HepG2 (cell line): ENCODE results near the gene SMAD6. TPM values are rescaled to one million over a fixed set of nuclear protein-coding genes. Genes with fewer than 3 reads are reported as not detected.
A peak's percentile ranks its signal among the peaks of the same experiment; 100 is the strongest.

Source experiments
- ARNT2 ChIP-seq: sonication (generic); formaldehyde crosslinking; IDR thresholded peaks from 2 replicates; pipeline ENCODE4 v1.8.0; 2022; ENCODE audit warnings: mild to moderate bottlenecking, low read depth, missing genetic modification reagents, moderate library complexity
- ETV5 ChIP-seq: IDR thresholded peaks from 2 replicates; pipeline ENCODE4 v1.6.1; 2018; ENCODE audit warnings: missing biosample characterization, missing genetic modification reagents, inconsistent platforms, borderline replicate concordance
- HNRNPL ChIP-seq: fragments of 200-400 bp; formaldehyde crosslinking; IDR thresholded peaks from 2 replicates; pipeline ENCODE4 v1.6.1; 2017; ENCODE audit warnings: mild to moderate bottlenecking, low read depth, low read length
- NR2F6 ChIP-seq, 2 experiments: IDR thresholded peaks; 2 replicates each; pipeline ENCODE4 v1.6.1; 2016; ENCODE audit warnings: antibody characterized with exemption in 1 of 2, mild to moderate bottlenecking in 1 of 2
- RBM39 ChIP-seq: fragments of 200-400 bp; formaldehyde crosslinking; IDR thresholded peaks from one replicate; pipeline ENCODE4 v1.6.1; 2018; ENCODE audit warnings: antibody characterized with exemption, mild to moderate bottlenecking, low read depth, low read length; ENCODE audit not compliant: poor library complexity, severe bottlenecking
- REPIN1 ChIP-seq: sonication (generic); formaldehyde crosslinking; IDR thresholded peaks from 2 replicates; pipeline ENCODE4 v1.8.0; 2022; ENCODE audit warnings: missing genetic modification reagents, low read depth, mild to moderate bottlenecking, borderline replicate concordance
- RFXAP ChIP-seq: sonication (generic); formaldehyde crosslinking; IDR thresholded peaks from 2 replicates; pipeline ENCODE4 v1.4.0; 2020; ENCODE audit warnings: missing genetic modification reagents, borderline replicate concordance
- ZBTB20 ChIP-seq: sonication (generic); formaldehyde crosslinking; IDR thresholded peaks from 2 replicates; pipeline ENCODE4 v1.8.1; 2023; ENCODE audit warnings: missing genetic modification reagents, low read depth, mild to moderate bottlenecking, borderline replicate concordance
- ZFX ChIP-seq: sonication (generic); formaldehyde crosslinking; IDR thresholded peaks from 2 replicates; pipeline ENCODE4 v1.4.0; 2020; ENCODE audit warnings: mild to moderate bottlenecking, low read depth, missing genetic modification reagents, moderate library complexity
- ZMYM3 ChIP-seq: sonication (generic); formaldehyde crosslinking; IDR thresholded peaks from 2 replicates; pipeline ENCODE4 v1.5.1; 2020; ENCODE audit warnings: mild to moderate bottlenecking, missing genetic modification reagents
- ZNF557 ChIP-seq: sonication (generic); formaldehyde crosslinking; IDR thresholded peaks from 2 replicates; pipeline ENCODE4 v1.4.0; 2020; ENCODE audit warnings: missing genetic modification reagents
- polyA plus RNA-seq, 8 experiments: library from polyadenylated mRNA; depleted of rRNA in 3 of 8; stranded (reverse) in 7 of 8; unstranded in 1 of 8; fragments of >200 nt; fragmentation: Illumina TruSeq in 4 of 8; extraction: Trizol in 4 of 8; gene quantifications; 2 replicates each; pipeline versions ENCODE4 v1.2.1 to v1.2.3, GENCODE V29; 2011 to 2016; ENCODE audit warnings: low read depth in 4 of 8, missing spikeins in 1 of 8, mixed read lengths in 1 of 8; ENCODE audit not compliant: insufficient read depth in 1 of 8
- total RNA-seq, 5 experiments: library from RNA; depleted of rRNA; stranded (reverse); fragments of >200 nt; fragmentation: Illumina TruSeq; extraction: Trizol; gene quantifications; 2 replicates each; pipeline ENCODE4 v1.2.3, GENCODE V29; 2016; ENCODE audit warnings: low read depth in 1 of 5
- TF ChIP-seq, protein P1 (sequence below): sonication (generic); formaldehyde crosslinking; IDR thresholded peaks from 2 replicates; pipeline ENCODE4 v1.5.1; 2020; ENCODE audit warnings: mild to moderate bottlenecking, missing genetic modification reagents, moderate library complexity
- TF ChIP-seq, protein P2 (sequence below): sonication (generic); formaldehyde crosslinking; IDR thresholded peaks from 2 replicates; pipeline ENCODE4 v1.9.0; 2021; ENCODE audit warnings: missing genetic modification reagents, mild to moderate bottlenecking, borderline replicate concordance
- TF ChIP-seq, protein P3 (sequence below): sonication (generic); formaldehyde crosslinking; IDR thresholded peaks from 2 replicates; pipeline ENCODE4 v1.4.0; 2020; ENCODE audit warnings: missing genetic modification reagents
- TF ChIP-seq, protein P4 (sequence below): sonication (generic); formaldehyde crosslinking; IDR thresholded peaks from 2 replicates; pipeline ENCODE4 v1.4.0; 2020; ENCODE audit warnings: low read depth, missing genetic modification reagents

The SMAD6 gene
- total and polyA plus RNA-seq, 2 of the 13 experiments (the other 11 are each of a cell fraction or from before 2014, with no cell fraction given) = 3.3 to 4.4 TPM

DNA sequence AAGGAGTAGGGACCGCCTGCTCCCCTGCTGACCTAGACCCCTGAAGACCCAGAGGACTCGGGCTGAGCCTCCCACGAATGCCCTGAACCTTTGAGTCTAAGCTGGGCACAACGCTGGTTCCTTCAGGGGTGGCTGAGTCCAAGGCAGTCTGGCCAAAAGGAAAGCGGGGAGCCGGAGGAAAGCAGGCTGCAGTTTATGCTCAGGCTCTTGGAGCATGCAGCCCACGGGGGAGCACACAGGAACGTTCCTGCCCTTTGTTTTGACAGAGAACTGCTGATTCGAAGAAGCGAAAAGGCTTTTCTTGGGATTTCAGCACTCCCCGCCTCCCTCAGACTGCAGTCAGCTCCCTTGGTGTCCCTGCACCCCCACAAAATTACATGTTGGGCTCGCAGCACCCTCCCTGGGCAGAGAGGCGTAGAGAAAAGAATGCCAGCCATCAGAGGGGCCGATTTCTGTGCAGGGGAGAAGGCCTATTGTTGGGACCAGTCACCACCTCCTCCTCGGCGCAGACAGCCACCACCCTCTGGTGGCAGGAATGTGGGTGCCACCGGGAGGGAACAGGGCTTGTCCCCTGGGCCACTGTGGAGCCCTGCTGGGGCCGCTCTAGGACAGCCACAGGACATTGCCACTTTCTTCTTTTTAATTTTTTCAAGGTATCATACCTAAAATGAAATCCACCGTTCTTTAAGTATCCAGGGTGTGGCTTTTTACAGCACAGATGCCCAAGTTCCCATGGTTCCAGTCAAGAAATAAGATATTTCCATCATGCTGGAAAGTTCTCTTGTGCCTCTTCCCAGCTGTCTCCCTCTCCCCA, 72.2 kb downstream of the SMAD6 start (continued):
- TF ChIP-seq RFXAP (CRISPR knock-in tag) = peak; percentile 40; the same call in 1 of the 2 replicates
- TF ChIP-seq REPIN1 (CRISPR knock-in tag) = peak; percentile 53; the same call in 1 of the 2 replicates
- TF ChIP-seq, protein P1, sequence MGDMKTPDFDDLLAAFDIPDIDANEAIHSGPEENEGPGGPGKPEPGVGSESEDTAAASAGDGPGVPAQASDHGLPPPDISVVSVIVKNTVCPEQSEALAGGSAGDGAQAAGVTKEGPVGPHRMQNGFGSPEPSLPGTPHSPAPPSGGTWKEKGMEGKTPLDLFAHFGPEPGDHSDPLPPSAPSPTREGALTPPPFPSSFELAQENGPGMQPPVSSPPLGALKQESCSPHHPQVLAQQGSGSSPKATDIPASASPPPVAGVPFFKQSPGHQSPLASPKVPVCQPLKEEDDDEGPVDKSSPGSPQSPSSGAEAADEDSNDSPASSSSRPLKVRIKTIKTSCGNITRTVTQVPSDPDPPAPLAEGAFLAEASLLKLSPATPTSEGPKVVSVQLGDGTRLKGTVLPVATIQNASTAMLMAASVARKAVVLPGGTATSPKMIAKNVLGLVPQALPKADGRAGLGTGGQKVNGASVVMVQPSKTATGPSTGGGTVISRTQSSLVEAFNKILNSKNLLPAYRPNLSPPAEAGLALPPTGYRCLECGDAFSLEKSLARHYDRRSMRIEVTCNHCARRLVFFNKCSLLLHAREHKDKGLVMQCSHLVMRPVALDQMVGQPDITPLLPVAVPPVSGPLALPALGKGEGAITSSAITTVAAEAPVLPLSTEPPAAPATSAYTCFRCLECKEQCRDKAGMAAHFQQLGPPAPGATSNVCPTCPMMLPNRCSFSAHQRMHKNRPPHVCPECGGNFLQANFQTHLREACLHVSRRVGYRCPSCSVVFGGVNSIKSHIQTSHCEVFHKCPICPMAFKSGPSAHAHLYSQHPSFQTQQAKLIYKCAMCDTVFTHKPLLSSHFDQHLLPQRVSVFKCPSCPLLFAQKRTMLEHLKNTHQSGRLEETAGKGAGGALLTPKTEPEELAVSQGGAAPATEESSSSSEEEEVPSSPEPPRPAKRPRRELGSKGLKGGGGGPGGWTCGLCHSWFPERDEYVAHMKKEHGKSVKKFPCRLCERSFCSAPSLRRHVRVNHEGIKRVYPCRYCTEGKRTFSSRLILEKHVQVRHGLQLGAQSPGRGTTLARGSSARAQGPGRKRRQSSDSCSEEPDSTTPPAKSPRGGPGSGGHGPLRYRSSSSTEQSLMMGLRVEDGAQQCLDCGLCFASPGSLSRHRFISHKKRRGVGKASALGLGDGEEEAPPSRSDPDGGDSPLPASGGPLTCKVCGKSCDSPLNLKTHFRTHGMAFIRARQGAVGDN (CRISPR knock-in tag) = peak; percentile 65
- TF ChIP-seq ETV5 (CRISPR knock-in tag) = peak; percentile 36; the same call in 1 of the 2 replicates
- TF ChIP-seq HNRNPL = peak; percentile 84
- TF ChIP-seq ZMYM3 = no peak; the same call in 1 of the 2 replicates
- TF ChIP-seq ARNT2 (CRISPR knock-in tag) = no peak
- TF ChIP-seq, protein P2, sequence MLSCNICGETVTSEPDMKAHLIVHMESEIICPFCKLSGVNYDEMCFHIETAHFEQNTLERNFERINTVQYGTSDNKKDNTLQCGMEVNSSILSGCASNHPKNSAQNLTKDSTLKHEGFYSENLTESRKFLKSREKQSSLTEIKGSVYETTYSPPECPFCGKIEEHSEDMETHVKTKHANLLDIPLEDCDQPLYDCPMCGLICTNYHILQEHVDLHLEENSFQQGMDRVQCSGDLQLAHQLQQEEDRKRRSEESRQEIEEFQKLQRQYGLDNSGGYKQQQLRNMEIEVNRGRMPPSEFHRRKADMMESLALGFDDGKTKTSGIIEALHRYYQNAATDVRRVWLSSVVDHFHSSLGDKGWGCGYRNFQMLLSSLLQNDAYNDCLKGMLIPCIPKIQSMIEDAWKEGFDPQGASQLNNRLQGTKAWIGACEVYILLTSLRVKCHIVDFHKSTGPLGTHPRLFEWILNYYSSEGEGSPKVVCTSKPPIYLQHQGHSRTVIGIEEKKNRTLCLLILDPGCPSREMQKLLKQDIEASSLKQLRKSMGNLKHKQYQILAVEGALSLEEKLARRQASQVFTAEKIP (CRISPR knock-in tag) = no peak
- peak; percentile 76 for TF ChIP-seq ZFX
- peak; percentile 41 for TF ChIP-seq RBM39
- TF ChIP-seq, protein P3, sequence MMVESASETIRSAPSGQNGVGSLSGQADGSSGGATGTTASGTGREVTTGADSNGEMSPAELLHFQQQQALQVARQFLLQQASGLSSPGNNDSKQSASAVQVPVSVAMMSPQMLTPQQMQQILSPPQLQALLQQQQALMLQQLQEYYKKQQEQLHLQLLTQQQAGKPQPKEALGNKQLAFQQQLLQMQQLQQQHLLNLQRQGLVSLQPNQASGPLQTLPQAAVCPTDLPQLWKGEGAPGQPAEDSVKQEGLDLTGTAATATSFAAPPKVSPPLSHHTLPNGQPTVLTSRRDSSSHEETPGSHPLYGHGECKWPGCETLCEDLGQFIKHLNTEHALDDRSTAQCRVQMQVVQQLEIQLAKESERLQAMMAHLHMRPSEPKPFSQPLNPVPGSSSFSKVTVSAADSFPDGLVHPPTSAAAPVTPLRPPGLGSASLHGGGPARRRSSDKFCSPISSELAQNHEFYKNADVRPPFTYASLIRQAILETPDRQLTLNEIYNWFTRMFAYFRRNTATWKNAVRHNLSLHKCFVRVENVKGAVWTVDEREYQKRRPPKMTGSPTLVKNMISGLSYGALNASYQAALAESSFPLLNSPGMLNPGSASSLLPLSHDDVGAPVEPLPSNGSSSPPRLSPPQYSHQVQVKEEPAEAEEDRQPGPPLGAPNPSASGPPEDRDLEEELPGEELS (CRISPR knock-in tag) = peak; percentile 36; the same call in 1 of the 2 replicates
- peak; percentile 66; the same call in 1 of the 2 replicates for TF ChIP-seq ZBTB20
- no peak for TF ChIP-seq NR2F6 (IDR thresholded peaks at IDR 0.05)
- TF ChIP-seq NR2F6 (CRISPR knock-in tag; IDR thresholded peaks at IDR 0.05) = peak; percentile 63; the same call in 1 of the 2 replicates
- TF ChIP-seq, protein P4, sequence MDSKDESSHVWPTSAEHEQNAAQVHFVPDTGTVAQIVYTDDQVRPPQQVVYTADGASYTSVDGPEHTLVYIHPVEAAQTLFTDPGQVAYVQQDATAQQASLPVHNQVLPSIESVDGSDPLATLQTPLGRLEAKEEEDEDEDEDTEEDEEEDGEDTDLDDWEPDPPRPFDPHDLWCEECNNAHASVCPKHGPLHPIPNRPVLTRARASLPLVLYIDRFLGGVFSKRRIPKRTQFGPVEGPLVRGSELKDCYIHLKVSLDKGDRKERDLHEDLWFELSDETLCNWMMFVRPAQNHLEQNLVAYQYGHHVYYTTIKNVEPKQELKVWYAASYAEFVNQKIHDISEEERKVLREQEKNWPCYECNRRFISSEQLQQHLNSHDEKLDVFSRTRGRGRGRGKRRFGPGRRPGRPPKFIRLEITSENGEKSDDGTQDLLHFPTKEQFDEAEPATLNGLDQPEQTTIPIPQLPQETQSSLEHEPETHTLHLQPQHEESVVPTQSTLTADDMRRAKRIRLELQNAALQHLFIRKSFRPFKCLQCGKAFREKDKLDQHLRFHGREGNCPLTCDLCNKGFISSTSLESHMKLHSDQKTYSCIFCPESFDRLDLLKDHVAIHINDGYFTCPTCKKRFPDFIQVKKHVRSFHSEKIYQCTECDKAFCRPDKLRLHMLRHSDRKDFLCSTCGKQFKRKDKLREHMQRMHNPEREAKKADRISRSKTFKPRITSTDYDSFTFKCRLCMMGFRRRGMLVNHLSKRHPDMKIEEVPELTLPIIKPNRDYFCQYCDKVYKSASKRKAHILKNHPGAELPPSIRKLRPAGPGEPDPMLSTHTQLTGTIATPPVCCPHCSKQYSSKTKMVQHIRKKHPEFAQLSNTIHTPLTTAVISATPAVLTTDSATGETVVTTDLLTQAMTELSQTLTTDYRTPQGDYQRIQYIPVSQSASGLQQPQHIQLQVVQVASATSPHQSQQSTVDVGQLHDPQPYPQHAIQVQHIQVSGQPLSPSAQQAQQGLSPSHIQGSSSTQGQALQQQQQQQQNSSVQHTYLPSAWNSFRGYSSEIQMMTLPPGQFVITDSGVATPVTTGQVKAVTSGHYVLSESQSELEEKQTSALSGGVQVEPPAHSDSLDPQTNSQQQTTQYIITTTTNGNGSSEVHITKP (CRISPR knock-in tag) = peak; percentile 60; the same call in 1 of the 2 replicates
- no peak for TF ChIP-seq ZNF557 (CRISPR knock-in tag)
